K562 (cell line): Measurements from ENCODE around the gene DOCK8. TPM values are rescaled to one million over a fixed set of nuclear protein-coding genes. Genes with fewer than 3 reads are reported as not detected.
A peak's percentile ranks its signal among the peaks of the same experiment; 100 is the strongest.

Source experiments
- CBX2 ChIP-seq: fragments of 200-600 bp; sonication (generic); IDR thresholded peaks from one replicate; pipeline ENCODE4 v1.6.1; 2012; ENCODE audit warnings: mild to moderate bottlenecking, low read length, inconsistent platforms; ENCODE audit not compliant: insufficient read depth, poor library complexity, severe bottlenecking
- DIDO1 ChIP-seq: fragments of 450-650 bp; IDR thresholded peaks from 2 replicates; pipeline ENCODE4 v1.6.1; 2016; ENCODE audit warnings: low read depth, missing biosample characterization, missing genetic modification characterization
- DMBX1 ChIP-seq: fragments of 250-450 bp; sonication (Bioruptor Pico); IDR thresholded peaks from 2 replicates; pipeline ENCODE4 v1.8.0; 2022; ENCODE audit warnings: inconsistent platforms, mild to moderate bottlenecking, moderate library complexity, borderline replicate concordance
- DPF2 ChIP-seq: fragments of 450-650 bp; IDR thresholded peaks from 2 replicates; pipeline ENCODE4 v1.6.1; 2016
- HDGF ChIP-seq: fragments of 450-650 bp; IDR thresholded peaks from 2 replicates; pipeline ENCODE4 v1.6.1; 2016
- HMGN3 ChIP-seq: IDR thresholded peaks from 2 replicates; pipeline ENCODE4 v1.6.1; 2011; ENCODE audit warnings: borderline replicate concordance, low read depth, mild to moderate bottlenecking, mixed read lengths, low read length; ENCODE audit not compliant: insufficient read length; ENCODE audit errors: extremely low read depth
- MAFK ChIP-seq: IDR thresholded peaks from 2 replicates; pipeline ENCODE4 v1.6.1; 2011; ENCODE audit warnings: low read length, improper control_type of control experiment
- NFE2L1 ChIP-seq: fragments of 450-650 bp; IDR thresholded peaks from 2 replicates; pipeline ENCODE4 v1.6.1; 2016; ENCODE audit warnings: missing genetic modification characterization, low read depth, mild to moderate bottlenecking, missing compliant biosample characterization, moderate library complexity, borderline replicate concordance
- NFRKB ChIP-seq: fragments of 450-650 bp; IDR thresholded peaks from 2 replicates; pipeline ENCODE4 v1.6.1; 2016; ENCODE audit warnings: low read depth
- SMAD4 ChIP-seq: fragments of 250-450 bp; sonication (Bioruptor Pico); conservative IDR thresholded peaks from 2 replicates; pipeline ENCODE4 v1.8.0; 2021; ENCODE audit warnings: inconsistent platforms, mild to moderate bottlenecking, moderate library complexity
- TEAD4 ChIP-seq, 2 experiments: sonication (generic) in 1 of 2; formaldehyde crosslinking in 1 of 2; IDR thresholded peaks; 2 replicates each; pipeline versions ENCODE4 v1.6.1 to v1.8.0; 2012 to 2022; ENCODE audit warnings: borderline replicate concordance in 1 of 2, inconsistent platforms in 1 of 2, low read length in 1 of 2, mild to moderate bottlenecking in 1 of 2, missing genetic modification reagents in 1 of 2
- YY1 ChIP-seq, 3 experiments: IDR thresholded peaks; 2 replicates each; pipeline ENCODE4 v1.6.1; 2011; ENCODE audit warnings: low read length in 2 of 3, mild to moderate bottlenecking in 2 of 3, moderate library complexity in 2 of 3, borderline replicate concordance in 1 of 3, control low read depth in 1 of 3, low read depth in 1 of 3; ENCODE audit not compliant: insufficient read depth in 3 of 3, insufficient replicate concordance in 2 of 3, control insufficient read depth in 1 of 3, insufficient read length in 1 of 3; ENCODE audit errors: extremely low read depth in 1 of 3
- ZNF12 ChIP-seq: sonication (generic); formaldehyde crosslinking; IDR thresholded peaks from 2 replicates; pipeline ENCODE4 v1.4.0; 2020; ENCODE audit warnings: mild to moderate bottlenecking, missing genetic modification reagents
- ZNF121 ChIP-seq: sonication (generic); formaldehyde crosslinking; conservative IDR thresholded peaks from 2 replicates; pipeline ENCODE4 v1.8.0; 2022; ENCODE audit warnings: missing genetic modification reagents
- ZNF318 ChIP-seq, 2 experiments: fragments of 450-650 bp; IDR thresholded peaks; 2 replicates each; pipeline ENCODE4 v1.6.1; 2016; ENCODE audit warnings: mild to moderate bottlenecking in 2 of 2, borderline replicate concordance in 1 of 2, low read depth in 1 of 2, moderate library complexity in 1 of 2
- ZNF561 ChIP-seq: fragments of 450-650 bp; formaldehyde crosslinking; conservative IDR thresholded peaks from 2 replicates; pipeline ENCODE4 v1.4.0; 2020; ENCODE audit warnings: mild to moderate bottlenecking, moderate library complexity
- polyA plus RNA-seq, 8 experiments: library from polyadenylated mRNA; depleted of rRNA in 4 of 8; stranded (reverse) in 5 of 8; unstranded in 3 of 8; fragments of >200 nt; fragmentation: Nextera tagmentation in 2 of 8; fragmentation: Illumina TruSeq in 1 of 8; extraction: Ambion mirVana in 2 of 8; extraction: Trizol in 1 of 8; gene quantifications; 2 replicates each; pipeline versions ENCODE4 v1.2.1 to v1.2.3, GENCODE V29; 2011 to 2014; ENCODE audit warnings: inconsistent platforms in 1 of 8, missing spikeins in 1 of 8
- total RNA-seq, 7 experiments: library from RNA; depleted of rRNA in 6 of 7; stranded (reverse); fragments of >200 nt in 6 of 7; fragmentation: Illumina TruSeq in 2 of 7; extraction: Trizol in 2 of 7; gene quantifications; 2 replicates each; pipeline versions ENCODE4 v1.2.1 to v1.2.3, GENCODE V29; 2011 to 2021; ENCODE audit warnings: low replicate concordance in 1 of 7

Gene DOCK8
- total and polyA plus RNA-seq, 9 of the 15 experiments (the other 6 are each of a cell fraction or from before 2014, with no cell fraction given) = 14.4 to 53.8 (median 25.1) TPM

GRCh38 chr9:373759-374206 lies 159.1 kb downstream of the DOCK8 start (continued):
- TF ChIP-seq TEAD4 (IDR thresholded peaks at IDR 0.05; ENCODE audit: low read length) = peak; percentile 76
- no peak for TF ChIP-seq TEAD4 (CRISPR knock-in tag; IDR thresholded peaks at IDR 0.05; ENCODE audit: borderline replicate concordance)
- TF ChIP-seq HMGN3 = no peak
- no peak for TF ChIP-seq MAFK
- peak; percentile 67 for TF ChIP-seq SMAD4 (CRISPR knock-in tag)
- no peak for TF ChIP-seq DIDO1
- no peak for TF ChIP-seq NFE2L1
- no peak for TF ChIP-seq ZNF318 (IDR thresholded peaks at IDR 0.05; ENCODE audit: borderline replicate concordance in 1 of 2, low read depth in 1 of 2)
- no peak for TF ChIP-seq HDGF
- no peak for TF ChIP-seq ZNF12 (CRISPR knock-in tag)
- TF ChIP-seq DMBX1 = peak; percentile 33; the same call in 1 of the 2 replicates
- TF ChIP-seq DPF2 = 0 out of 2 replicates have a peak, but pooled peaks have one; percentile 22
- no peak for TF ChIP-seq YY1 (IDR thresholded peaks at IDR 0.05; ENCODE audit: borderline replicate concordance in 1 of 3, control insufficient read depth in 1 of 3, extremely low read depth in 1 of 3, insufficient read depth in 3 of 3, insufficient read length in 1 of 3, insufficient replicate concordance in 2 of 3, low read depth in 1 of 3, low read length in 2 of 3)
- no peak for TF ChIP-seq CBX2
- TF ChIP-seq NFRKB = no peak
- no peak for TF ChIP-seq ZNF561
- no peak for TF ChIP-seq ZNF121 (CRISPR knock-in tag)
